Amniotic epithelial cell (primary cell): ENCODE data around the gene PCP2.

Source experiments
- DNase-seq: peaks from one replicate; pipeline ENCODE4 v3.0.0-alpha.2; 2010; ENCODE audit warnings: low read depth

PCP2 gene

GRCh38 chr19:7638802-7639465 is 5.4 kb upstream of the PCP2 start:
- DNase-seq, result no peak

- peak; percentile 57 for DNase-seq
Measured at GRCh38 chr19:7637374-7638256, 4.1 kb upstream of the PCP2 start.

- peak; percentile 42 for DNase-seq
Measured at GRCh38 chr19:7636691-7637373, 3.3 kb upstream of the PCP2 start, which contains the start of gene STXBP2. Gene STXBP2 (plus strand): TSS chr19:7637110. CDS start chr19:7637150, 40 bp downstream.

GRCh38 chr19:7636317-7636690 is 2.8 kb upstream of the PCP2 start:
- no peak for DNase-seq

- DNase-seq, result no peak
Measured at GRCh38 chr19:7635670-7636069, 2.2 kb upstream of the PCP2 start.

- no peak for DNase-seq
Measured at GRCh38 chr19:7632340-7633203, 947 bp downstream of the PCP2 start.

GRCh38 chr19:7631577-7631976 is 1.9 kb downstream of the PCP2 start:
- no peak for DNase-seq

- peak; percentile 98 for DNase-seq
Measured at GRCh38 chr19:7629347-7630054, 4.0 kb downstream of the PCP2 start, which contains the start of the genes PET100 and XAB2. Gene PET100 (plus strand): TSS chr19:7629793. CDS start chr19:7629834, 41 bp downstream. Gene XAB2 (minus strand): TSS chr19:7629545. CDS start chr19:7629527, 18 bp downstream.

- no peak for DNase-seq
Measured at GRCh38 chr19:7628589-7629311, 4.8 kb downstream of the PCP2 start.

GRCh38 chr19:7627166-7627565 is 6.4 kb downstream of the PCP2 start:
- DNase-seq, result no peak

- DNase-seq, result no peak
Measured at GRCh38 chr19:7625763-7626372, 7.7 kb downstream of the PCP2 start.

- no peak for DNase-seq
Measured at GRCh38 chr19:7624810-7625209, 8.7 kb downstream of the PCP2 start.

GRCh38 chr19:7623725-7624603 is 9.6 kb downstream of the PCP2 start:
- no peak for DNase-seq

- no peak for DNase-seq
Measured at GRCh38 chr19:7622933-7623685, 10.4 kb downstream of the PCP2 start.

GRCh38 chr19:7620442-7621412 is 12.8 kb downstream of the PCP2 start:
- DNase-seq, result no peak

- DNase-seq, result no peak
Measured at GRCh38 chr19:7619671-7620441, 13.7 kb downstream of the PCP2 start.
